ENCODE data around the gene INKA1.

- no peak for TF ChIP-seq CTCF (IDR thresholded peaks at IDR 0.05; ENCODE audit: insufficient read depth, low read length, poor library complexity, severe bottlenecking)
- no peak for TF ChIP-seq EZH2phosphoT487 (conservative IDR thresholded peaks at IDR 0.05; ENCODE audit: low read length)
Measured at GRCh38 chr3:49801160-49801559, 1.9 kb upstream of the INKA1 start.
